ENCODE measurements around the gene MSANTD3.

Gene MSANTD3

DNA sequence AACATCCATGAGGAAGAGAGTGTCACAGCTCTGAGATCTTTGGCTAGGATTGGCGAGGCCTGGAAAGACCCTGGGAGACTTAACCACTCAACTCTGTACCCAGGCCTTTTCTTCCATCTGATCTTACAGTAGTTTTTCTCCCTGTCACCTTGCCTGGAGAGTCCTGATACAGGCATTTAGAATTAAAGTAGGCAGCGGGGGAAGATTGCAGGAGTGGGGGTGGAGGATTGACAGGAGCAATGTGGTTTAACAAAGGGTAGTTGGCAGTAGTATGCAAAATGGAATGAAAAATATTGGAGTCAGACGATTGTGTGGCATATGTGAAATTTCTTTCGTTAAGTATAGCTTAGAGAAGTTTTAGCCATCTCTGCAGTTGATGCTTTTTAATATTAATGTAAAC, 62.9 kb downstream of the MSANTD3 start:
- intact Hi-C loops (cut with DNase I), result no loop called here
- DNase-seq, result no peak

DNA sequence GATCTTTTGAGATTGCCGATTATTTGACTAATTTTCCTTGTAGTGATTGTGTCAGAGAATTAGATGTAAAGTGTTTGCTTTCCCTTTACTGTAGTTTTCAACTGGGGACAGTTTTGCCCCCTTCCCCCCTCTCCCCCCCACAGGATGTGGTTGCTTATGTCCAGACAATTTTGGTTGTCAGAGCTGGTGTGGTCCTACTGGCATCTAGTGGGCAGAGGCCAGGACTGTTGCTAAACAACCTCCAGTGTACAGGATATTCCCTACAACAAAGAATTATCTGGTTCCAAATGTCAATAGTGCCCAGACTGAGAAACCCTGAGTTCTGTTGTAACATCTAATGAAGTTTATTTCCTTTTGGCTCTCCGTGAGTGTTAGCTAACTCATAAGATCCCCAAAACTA, 66.0 kb downstream of the MSANTD3 start:
- intact Hi-C loops (cut with DNase I), result no loop called here
- peak in 1 of 10 donors; percentile 35 for DNase-seq

DNA sequence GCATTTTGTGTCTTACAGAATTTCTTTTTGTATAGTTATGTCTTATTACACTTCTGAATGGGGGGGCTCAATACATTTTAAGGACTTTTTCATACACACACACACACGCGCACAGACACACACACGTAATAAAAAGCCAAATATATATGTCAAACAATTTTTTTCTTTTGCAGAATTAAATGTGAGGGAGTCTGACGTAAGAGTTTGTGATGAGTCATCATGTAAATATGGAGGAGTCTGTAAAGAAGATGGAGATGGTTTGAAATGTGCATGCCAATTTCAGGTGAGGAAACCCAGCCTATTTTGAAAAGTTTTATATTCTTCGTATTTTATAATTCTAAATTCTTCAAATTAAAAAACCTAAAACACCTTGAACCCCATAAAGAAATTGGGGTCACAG, 71.6 kb downstream of the MSANTD3 start:
- no peak for DNase-seq
- intact Hi-C loops (cut with DNase I), result no loop called here

DNA sequence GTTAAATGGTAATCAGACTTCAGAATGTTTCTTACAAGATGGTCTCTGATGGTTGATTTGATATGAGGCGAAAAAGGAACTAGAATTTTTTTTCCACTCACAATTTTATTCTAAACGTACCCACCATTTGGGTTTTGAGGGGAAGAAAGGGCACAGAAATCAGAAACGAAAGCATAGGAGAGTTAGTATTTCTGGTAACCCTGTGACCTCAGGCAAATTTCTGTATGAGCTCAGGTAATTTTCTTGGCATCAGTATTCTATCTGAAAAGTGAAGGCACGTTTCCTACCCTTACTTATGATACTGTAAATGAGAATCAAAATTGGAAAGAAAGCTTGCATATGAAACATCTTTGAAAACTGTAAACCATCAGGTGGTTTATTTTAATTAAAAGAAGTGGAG, 72.5 kb downstream of the MSANTD3 start:
- DNase-seq, result no peak
- intact Hi-C loops (cut with DNase I), result no loop called here

DNA sequence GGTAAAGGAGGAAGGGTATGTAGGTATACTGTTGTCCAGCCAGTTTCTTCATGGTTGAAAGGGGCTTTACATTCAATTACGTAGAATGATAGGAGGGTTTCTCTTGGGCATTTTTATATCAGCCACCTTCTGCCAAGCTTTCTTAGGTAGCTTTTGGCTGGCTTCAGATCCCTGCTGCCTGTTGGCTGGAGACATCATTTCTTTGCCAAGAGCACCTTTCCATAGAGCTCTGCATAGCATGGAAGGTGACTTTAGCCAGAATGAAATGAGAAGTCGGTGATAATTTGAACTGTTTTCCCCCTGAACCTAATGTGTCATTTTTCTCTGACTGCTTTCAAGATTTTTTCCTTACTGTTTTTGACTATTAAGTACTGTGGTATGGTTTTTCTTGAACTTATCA, 72.9 kb downstream of the MSANTD3 start:
- intact Hi-C loops (cut with DNase I), result no loop called here
- no peak for DNase-seq
